ENCODE results near the gene CLCF1. TPM values are rescaled to one million over a fixed set of nuclear protein-coding genes. Genes with fewer than 3 reads are reported as not detected.

CLCF1 gene
- polyA plus RNA-seq, 1 donor from 2014 or later, result not detected

GRCh38 chr11:67349036-67349435 lies 24.4 kb downstream of the CLCF1 start:
- no peaks in the 10 kb centered on the region for H3K9me3 ChIP-seq (ENCODE audit: low read length)
- no peaks in the 10 kb centered on the region for H3K36me3 ChIP-seq (ENCODE audit: insufficient read depth, low read length)
- H3K9ac ChIP-seq (ENCODE audit: low read length), result no peak overlapping the region
- H3K27ac ChIP-seq (ENCODE audit: low read length), result no peak overlapping the region
- no peaks in the 10 kb centered on the region for H3F3A ChIP-seq (ENCODE audit: insufficient read depth, low read length, poor library complexity, severe bottlenecking)
- H3K9me2 ChIP-seq (ENCODE audit: insufficient read depth, low read length), result no peaks in the 10 kb centered on the region
- H3K79me2 ChIP-seq (replicated peaks; ENCODE audit: insufficient read depth, low read length), result no peaks in the 10 kb centered on the region
- H4K20me1 ChIP-seq (ENCODE audit: insufficient read depth), result no peaks in the 10 kb centered on the region
- no peak overlapping the region for H3K4me2 ChIP-seq (ENCODE audit: low read length)
- H3K27me3 ChIP-seq (ENCODE audit: insufficient read depth, low read depth, low read length), result no peaks in the 10 kb centered on the region
- no peak overlapping the region for H2AFZ ChIP-seq (ENCODE audit: low read depth, low read length)
- TF ChIP-seq SMC3 (conservative IDR thresholded peaks at IDR 0.05; ENCODE audit: poor library complexity) (no peak), EP300 (conservative IDR thresholded peaks at IDR 0.05; ENCODE audit: poor library complexity, severe bottlenecking) (no peak), CTCF (IDR thresholded peaks at IDR 0.05; ENCODE audit: poor library complexity, severe bottlenecking) (no peak), REST (IDR thresholded peaks at IDR 0.05; ENCODE audit: borderline replicate concordance) (no peak), RAD21 (conservative IDR thresholded peaks at IDR 0.05) (no peak), MXI1 (conservative IDR thresholded peaks at IDR 0.05; ENCODE audit: poor library complexity, severe bottlenecking) (no peak), EZH2 (IDR thresholded peaks at IDR 0.05; ENCODE audit: borderline replicate concordance, insufficient read depth, low read length, poor library complexity, severe bottlenecking) (no peak), TAF1 (IDR thresholded peaks at IDR 0.05; ENCODE audit: low read depth) (no peak), POLR2AphosphoS5 (IDR thresholded peaks at IDR 0.05) (no peak)
- H3K4me3 ChIP-seq (ENCODE audit: low read length), result no peak overlapping the region

- H3K4me2 ChIP-seq (ENCODE audit: low read length), result no peak overlapping the region
- H3K9ac ChIP-seq (ENCODE audit: low read length), result no peak overlapping the region
- no peaks in the 10 kb centered on the region for H4K20me1 ChIP-seq (ENCODE audit: insufficient read depth)
- H3K79me2 ChIP-seq (replicated peaks; ENCODE audit: insufficient read depth, low read length), result no peaks in the 10 kb centered on the region
- no peak for TF ChIP-seq EP300 (conservative IDR thresholded peaks at IDR 0.05; ENCODE audit: poor library complexity, severe bottlenecking)
- TF ChIP-seq REST (IDR thresholded peaks at IDR 0.05; ENCODE audit: borderline replicate concordance), result no peak
- no peak for TF ChIP-seq MXI1 (conservative IDR thresholded peaks at IDR 0.05; ENCODE audit: poor library complexity, severe bottlenecking)
- no peak for TF ChIP-seq POLR2AphosphoS5 (IDR thresholded peaks at IDR 0.05)
- no peak for TF ChIP-seq CTCF (IDR thresholded peaks at IDR 0.05; ENCODE audit: poor library complexity, severe bottlenecking)
- no peak for TF ChIP-seq SMC3 (conservative IDR thresholded peaks at IDR 0.05; ENCODE audit: poor library complexity)
- no peak for TF ChIP-seq EZH2 (IDR thresholded peaks at IDR 0.05; ENCODE audit: borderline replicate concordance, insufficient read depth, low read length, poor library complexity, severe bottlenecking)
- no peak for TF ChIP-seq RAD21 (conservative IDR thresholded peaks at IDR 0.05)
- TF ChIP-seq TAF1 (IDR thresholded peaks at IDR 0.05; ENCODE audit: low read depth), result no peak
- H2AFZ ChIP-seq (ENCODE audit: low read depth, low read length), result no peak overlapping the region
- no peaks in the 10 kb centered on the region for H3K9me2 ChIP-seq (ENCODE audit: insufficient read depth, low read length)
- no peaks in the 10 kb centered on the region for H3K36me3 ChIP-seq (ENCODE audit: insufficient read depth, low read length)
- H3K4me3 ChIP-seq (ENCODE audit: low read length), result no peak overlapping the region
- no peaks in the 10 kb centered on the region for H3F3A ChIP-seq (ENCODE audit: insufficient read depth, low read length, poor library complexity, severe bottlenecking)
- no peaks in the 10 kb centered on the region for H3K9me3 ChIP-seq (ENCODE audit: low read length)
- no peaks in the 10 kb centered on the region for H3K27me3 ChIP-seq (ENCODE audit: insufficient read depth, low read depth, low read length)
- H3K27ac ChIP-seq (ENCODE audit: low read length), result no peak overlapping the region
Observed at GRCh38 chr11:67347964-67348749, 25.2 kb downstream of the CLCF1 start.

All from neural cell (in vitro differentiated cells).